ENCODE results near the gene OTUD5. TPM values are rescaled to one million over a fixed set of nuclear protein-coding genes. Genes with fewer than 3 reads are reported as not detected.

OTUD5 gene
- total and polyA plus RNA-seq, 2 of the 13 experiments (the other 11 are each of a cell fraction or from before 2014, with no cell fraction given) = 18.4 to 42.2 TPM

- TF ChIP-seq PAWR (CRISPR knock-in tag; IDR thresholded peaks at IDR 0.05; ENCODE audit: borderline replicate concordance) (no peak), MBNL3 (CRISPR knock-in tag; conservative IDR thresholded peaks at IDR 0.05) (no peak), PCBP1 (IDR thresholded peaks at IDR 0.05; ENCODE audit: borderline replicate concordance, low read depth, low read length) (no peak), ZNF232 (CRISPR knock-in tag; IDR thresholded peaks at IDR 0.05; ENCODE audit: borderline replicate concordance) (no peak), RFXAP (CRISPR knock-in tag; IDR thresholded peaks at IDR 0.05; ENCODE audit: borderline replicate concordance) (0 out of 2 replicates have a peak, but pooled peaks have one; percentile 9), ZFP36L1 (CRISPR knock-in tag; IDR thresholded peaks at IDR 0.05) (0 out of 2 replicates have a peak, but pooled peaks have one; percentile 47), YY1 (IDR thresholded peaks at IDR 0.05; ENCODE audit: insufficient read depth, insufficient replicate concordance, low read depth, low read length) (peak; percentile 91), NONO (IDR thresholded peaks at IDR 0.05) (no peak), NONO (CRISPR knock-in tag; conservative IDR thresholded peaks at IDR 0.05) (0 out of 2 replicates have a peak, but pooled peaks have one; percentile 38), MYC (CRISPR knock-in tag; IDR thresholded peaks at IDR 0.05; ENCODE audit: borderline replicate concordance) (peak; percentile 28; the same call in 1 of the 2 replicates), ZNF430 (CRISPR knock-in tag; IDR thresholded peaks at IDR 0.05) (no peak), ZNF878 (CRISPR knock-in tag; IDR thresholded peaks at IDR 0.05) (no peak), KMT2A (CRISPR knock-in tag; IDR thresholded peaks at IDR 0.05) (0 out of 2 replicates have a peak, but pooled peaks have one; percentile 46), MED1 (CRISPR knock-in tag; IDR thresholded peaks at IDR 0.05) (0 out of 2 replicates have a peak, but pooled peaks have one; percentile 25), ZMYM3 (CRISPR knock-in tag; IDR thresholded peaks at IDR 0.05) (no peak), NCOA1 (CRISPR knock-in tag; IDR thresholded peaks at IDR 0.05) (no peak), KLF12 (CRISPR knock-in tag; IDR thresholded peaks at IDR 0.05; ENCODE audit: borderline replicate concordance) (no peak), ZNF879 (CRISPR knock-in tag; IDR thresholded peaks at IDR 0.05) (no peak), CTCF (CRISPR knock-in tag; IDR thresholded peaks at IDR 0.05) (no peak)
- TF ChIP-seq, protein P1, sequence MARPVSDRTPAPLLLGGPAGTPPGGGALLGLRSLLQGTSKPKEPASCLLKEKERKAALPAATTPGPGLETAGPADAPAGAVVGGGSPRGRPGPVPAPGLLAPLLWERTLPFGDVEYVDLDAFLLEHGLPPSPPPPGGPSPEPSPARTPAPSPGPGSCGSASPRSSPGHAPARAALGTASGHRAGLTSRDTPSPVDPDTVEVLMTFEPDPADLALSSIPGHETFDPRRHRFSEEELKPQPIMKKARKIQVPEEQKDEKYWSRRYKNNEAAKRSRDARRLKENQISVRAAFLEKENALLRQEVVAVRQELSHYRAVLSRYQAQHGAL (CRISPR knock-in tag; IDR thresholded peaks at IDR 0.05; ENCODE audit: not compliant biosample characterization) = no peak
- TF ChIP-seq, protein P2, sequence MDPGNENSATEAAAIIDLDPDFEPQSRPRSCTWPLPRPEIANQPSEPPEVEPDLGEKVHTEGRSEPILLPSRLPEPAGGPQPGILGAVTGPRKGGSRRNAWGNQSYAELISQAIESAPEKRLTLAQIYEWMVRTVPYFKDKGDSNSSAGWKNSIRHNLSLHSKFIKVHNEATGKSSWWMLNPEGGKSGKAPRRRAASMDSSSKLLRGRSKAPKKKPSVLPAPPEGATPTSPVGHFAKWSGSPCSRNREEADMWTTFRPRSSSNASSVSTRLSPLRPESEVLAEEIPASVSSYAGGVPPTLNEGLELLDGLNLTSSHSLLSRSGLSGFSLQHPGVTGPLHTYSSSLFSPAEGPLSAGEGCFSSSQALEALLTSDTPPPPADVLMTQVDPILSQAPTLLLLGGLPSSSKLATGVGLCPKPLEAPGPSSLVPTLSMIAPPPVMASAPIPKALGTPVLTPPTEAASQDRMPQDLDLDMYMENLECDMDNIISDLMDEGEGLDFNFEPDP (CRISPR knock-in tag; conservative IDR thresholded peaks at IDR 0.05) = no peak
- TF ChIP-seq, protein P3, sequence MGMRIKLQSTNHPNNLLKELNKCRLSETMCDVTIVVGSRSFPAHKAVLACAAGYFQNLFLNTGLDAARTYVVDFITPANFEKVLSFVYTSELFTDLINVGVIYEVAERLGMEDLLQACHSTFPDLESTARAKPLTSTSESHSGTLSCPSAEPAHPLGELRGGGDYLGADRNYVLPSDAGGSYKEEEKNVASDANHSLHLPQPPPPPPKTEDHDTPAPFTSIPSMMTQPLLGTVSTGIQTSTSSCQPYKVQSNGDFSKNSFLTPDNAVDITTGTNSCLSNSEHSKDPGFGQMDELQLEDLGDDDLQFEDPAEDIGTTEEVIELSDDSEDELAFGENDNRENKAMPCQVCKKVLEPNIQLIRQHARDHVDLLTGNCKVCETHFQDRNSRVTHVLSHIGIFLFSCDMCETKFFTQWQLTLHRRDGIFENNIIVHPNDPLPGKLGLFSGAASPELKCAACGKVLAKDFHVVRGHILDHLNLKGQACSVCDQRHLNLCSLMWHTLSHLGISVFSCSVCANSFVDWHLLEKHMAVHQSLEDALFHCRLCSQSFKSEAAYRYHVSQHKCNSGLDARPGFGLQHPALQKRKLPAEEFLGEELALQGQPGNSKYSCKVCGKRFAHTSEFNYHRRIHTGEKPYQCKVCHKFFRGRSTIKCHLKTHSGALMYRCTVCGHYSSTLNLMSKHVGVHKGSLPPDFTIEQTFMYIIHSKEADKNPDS (CRISPR knock-in tag; IDR thresholded peaks at IDR 0.05) = no peak
Observed at GRCh38 chrX:48911412-48912182, 45.8 kb downstream of the OTUD5 start, which contains the start of gene SLC35A2 (continued).
